A549 (cell line): ENCODE data around the gene GOSR2. TPM values are rescaled to one million over a fixed set of nuclear protein-coding genes. Genes with fewer than 3 reads are reported as not detected.

Experiments used
- ATAC-seq, 2 experiments: fragments of 200-7000 bp in 1 of 2; fragments of >200 bp in 1 of 2; cut with Nextera tagmentation in 1 of 2; cut with Tn5 transposase in 1 of 2; 3 replicates each; pipeline versions ENCODE4 v1.8.0 to v1.9.1; 2018 to 2020; ENCODE audit warnings: mild to moderate bottlenecking in 1 of 2, moderate library complexity in 1 of 2
- CTCF ChIA-PET: fragments of 300-600 bp; sonication (Branson Sonifier 250); formaldehyde crosslinking; extraction: SDS; loops from one replicate; lab custom pipeline; 2021; ENCODE audit warnings: antibody characterized with exemption, inconsistent platforms; lab: Yijun Ruan, JAX
- POLR2A ChIA-PET: fragments of 350-600 bp; formaldehyde crosslinking; extraction: SDS; loops from one replicate; lab custom pipeline; 2021; ENCODE audit warnings: antibody characterized with exemption, inconsistent platforms; lab: Yijun Ruan, JAX
- DNase-seq, 2 experiments: peaks; one replicate each; pipeline versions ENCODE4 v3.0.0 to v3.0.0-alpha.2; 2011 to 2016; ENCODE audit warnings: low read depth in 1 of 2, low spot score in 1 of 2
- FAIRE-seq: peaks from 2 replicates; lab custom pipeline; 2011; peaks lifted over from hg19 to GRCh38; lab: Jason Lieb, UNC
- H3K27ac ChIP-seq, 2 experiments: fragments of >200 bp; sonication (Bioruptor Twin); formaldehyde crosslinking; 3 replicates each; pipeline ENCODE4 v1.5.1; 2016 to 2017
- H3K4me1 ChIP-seq: fragments of >200 bp; sonication (Bioruptor Twin); formaldehyde crosslinking; 3 replicates; pipeline ENCODE4 v1.6.1; 2016
- H3K4me2 ChIP-seq: fragments of >200 bp; sonication (Bioruptor Twin); formaldehyde crosslinking; 3 replicates; pipeline ENCODE4 v1.6.1; 2016
- H3K4me3 ChIP-seq: fragments of >200 bp; sonication (Bioruptor Twin); formaldehyde crosslinking; 3 replicates; pipeline ENCODE4 v1.5.1; 2016
- H3K9me3 ChIP-seq: fragments of >200 bp; sonication (Bioruptor Twin); formaldehyde crosslinking; 3 replicates; pipeline ENCODE4 v1.6.1; 2016
- CBX2 ChIP-seq: fragments of 200-600 bp; sonication (generic); IDR thresholded peaks from 2 replicates; pipeline ENCODE4 v1.6.1; 2016; ENCODE audit warnings: low read depth, mild to moderate bottlenecking, borderline replicate concordance
- CBX8 ChIP-seq: fragments of 200-600 bp; sonication (generic); IDR thresholded peaks from 2 replicates; pipeline ENCODE4 v1.6.1; 2016
- CHD2 ChIP-seq: fragments of 150-350 bp; IDR thresholded peaks from 2 replicates; pipeline ENCODE4 v1.6.1; 2014; ENCODE audit warnings: low read length; ENCODE audit not compliant: partially characterized antibody
- E2F6 ChIP-seq: IDR thresholded peaks from 2 replicates; pipeline ENCODE4 v1.6.1; 2012; ENCODE audit warnings: low read depth, borderline replicate concordance
- EHF ChIP-seq: fragments of 250-450 bp; sonication (Bioruptor Pico); IDR thresholded peaks from 2 replicates; pipeline ENCODE4 v1.5.0; 2020; ENCODE audit warnings: mild to moderate bottlenecking
- ELK1 ChIP-seq: fragments of 150-350 bp; IDR thresholded peaks from 2 replicates; pipeline ENCODE4 v1.6.1; 2014; ENCODE audit warnings: low read depth, mild to moderate bottlenecking, low read length
- ESRRA ChIP-seq: fragments of 150-350 bp; IDR thresholded peaks from 2 replicates; pipeline ENCODE4 v1.6.1; 2014; ENCODE audit warnings: mild to moderate bottlenecking, low read length, borderline replicate concordance
- FOSB ChIP-seq: fragments of 250-450 bp; sonication (Bioruptor Pico); IDR thresholded peaks from 2 replicates; pipeline ENCODE4 v1.5.0; 2020; ENCODE audit warnings: mild to moderate bottlenecking, moderate library complexity
- GATA3 ChIP-seq: IDR thresholded peaks from 2 replicates; pipeline ENCODE4 v1.6.1; 2012; ENCODE audit warnings: borderline replicate concordance
- HEYL ChIP-seq: fragments of 250-450 bp; sonication (Bioruptor Pico); IDR thresholded peaks from 2 replicates; pipeline ENCODE4 v1.8.0; 2021; ENCODE audit warnings: mild to moderate bottlenecking, moderate library complexity
- HOXA7 ChIP-seq: fragments of 250-450 bp; sonication (Bioruptor Pico); IDR thresholded peaks from 2 replicates; pipeline ENCODE4 v1.5.0; 2020; ENCODE audit warnings: mild to moderate bottlenecking, moderate library complexity
- HOXB5 ChIP-seq: fragments of 250-450 bp; sonication (Bioruptor Pico); IDR thresholded peaks from 2 replicates; pipeline ENCODE4 v1.5.0; 2020; ENCODE audit warnings: mild to moderate bottlenecking, moderate library complexity
- MAX ChIP-seq: IDR thresholded peaks from 2 replicates; pipeline ENCODE4 v1.6.1; 2012
- MAZ ChIP-seq: fragments of 150-350 bp; IDR thresholded peaks from 2 replicates; pipeline ENCODE4 v1.6.1; 2014; ENCODE audit warnings: antibody characterized with exemption, low read depth, low read length, borderline replicate concordance
- NPAS2 ChIP-seq: fragments of 250-450 bp; sonication (Bioruptor Pico); IDR thresholded peaks from 2 replicates; pipeline ENCODE4 v1.8.0; 2022; ENCODE audit warnings: mild to moderate bottlenecking, moderate library complexity, borderline replicate concordance
- PBX3 ChIP-seq: IDR thresholded peaks from 2 replicates; pipeline ENCODE4 v1.6.1; 2012
- PHF8 ChIP-seq: fragments of 200-600 bp; sonication (generic); IDR thresholded peaks from 2 replicates; pipeline ENCODE4 v1.6.1; 2016; ENCODE audit warnings: low read depth, mild to moderate bottlenecking, antibody characterized with exemption, moderate library complexity, borderline replicate concordance
- POLR2A ChIP-seq: IDR thresholded peaks from 2 replicates; pipeline ENCODE4 v1.6.1; 2012; ENCODE audit warnings: mild to moderate bottlenecking, low read length
- RAD21 ChIP-seq, 2 experiments: fragments of >200 bp in 1 of 2; sonication (Bioruptor Twin) in 1 of 2; formaldehyde crosslinking in 1 of 2; IDR thresholded peaks in 1 of 2; conservative IDR thresholded peaks in 1 of 2; 2 replicates in 1 of 2; 3 replicates in 1 of 2; pipeline ENCODE4 v1.6.1; 2012 to 2018; ENCODE audit warnings: inconsistent platforms in 1 of 2
- REST ChIP-seq: fragments of 200-600 bp; sonication (generic); IDR thresholded peaks from 2 replicates; pipeline ENCODE4 v1.6.1; 2016; ENCODE audit warnings: antibody characterized with exemption, mild to moderate bottlenecking, moderate library complexity
- TP53 ChIP-seq: fragments of 250-450 bp; sonication (Bioruptor Pico); IDR thresholded peaks from 2 replicates; pipeline ENCODE4 v1.5.0; 2021; ENCODE audit warnings: mild to moderate bottlenecking, moderate library complexity
- WGBS: methylation state at CpG from one replicate; pipeline ENCODE4 v1.1.6; 2017; ENCODE audit errors: missing lambda C conversion rate; 5-methylcytosine and 5-hydroxymethylcytosine counted together
- polyA plus RNA-seq, 4 experiments: library from polyadenylated mRNA; depleted of rRNA in 3 of 4; stranded (reverse); fragments of >200 nt; fragmentation: RNase III in 1 of 4; extraction: RNeasy Plus Mini Kit Qiagen cat#74134 plus additional on column Dnase treatment in 1 of 4; gene quantifications; 2 replicates in 3 of 4; 3 replicates in 1 of 4; pipeline ENCODE4 v1.2.3, GENCODE V29; 2011 to 2017

The GOSR2 gene
- polyA plus RNA-seq, 2 of the 4 experiments (the other 2 are of a cell fraction) = 36.9 to 68.3 TPM

- FAIRE-seq = no peak
- no peak overlapping the region for H3K4me2 ChIP-seq
- CTCF ChIA-PET = interaction anchor here (1.0 to 1.7 kb wide), 4 partner anchors 12 to 46 kb away, joined by 3 to 5 read pairs (median 4); no protein-coding TSS in a partner anchor
- no peak for TF ChIP-seq CBX2
- no peaks in the 10 kb centered on the region for H3K9me3 ChIP-seq
- no peak overlapping the region for H3K27ac ChIP-seq
- peak; percentile 10 to 23; a peak in 3 of 6 replicates for ATAC-seq
- 33% methylated on average over 1 of the region's 1 CpG for WGBS
- no peak overlapping the region for H3K4me3 ChIP-seq
- no peaks in the 10 kb centered on the region for H3K4me1 ChIP-seq
- DNase-seq = no peak
- POLR2A ChIA-PET = no interaction called here
These were observed 34.2 kb upstream of the GOSR2 start for GRCh38 chr17:46888727-46889126.

GRCh38 chr17:46889519-46889918 lies 33.4 kb upstream of the GOSR2 start:
- ChIA-PET POLR2A (no interaction called here), CTCF (interaction anchor here (0.6 to 1.2 kb wide), 3 partner anchors 20 to 80 kb away, joined by 3 to 5 read pairs (median 3); no protein-coding TSS in a partner anchor)
- H3K4me1 ChIP-seq = no peaks in the 10 kb centered on the region
- no peak overlapping the region for H3K27ac ChIP-seq
- H3K4me2 ChIP-seq = no peak overlapping the region
- DNase-seq (no peak), FAIRE-seq (no peak), ATAC-seq (no peak)
- H3K9me3 ChIP-seq = no peaks in the 10 kb centered on the region
- H3K4me3 ChIP-seq = no peak overlapping the region
- 44% methylated on average over 4 of the region's 4 CpGs for WGBS
- no peak for TF ChIP-seq REST
- TF ChIP-seq TP53 (CRISPR knock-in tag) = no peak
- no peak for TF ChIP-seq E2F6
- no peak for TF ChIP-seq FOSB
- no peak for TF ChIP-seq ESRRA
- TF ChIP-seq POLR2A = no peak
- no peak for TF ChIP-seq HOXA7 (CRISPR knock-in tag)
- TF ChIP-seq PBX3 = no peak
- no peak for TF ChIP-seq RAD21 (conservative IDR thresholded peaks at IDR 0.05 in 1 of 2, IDR thresholded peaks at IDR 0.05 in 1 of 2)
- TF ChIP-seq MAX = no peak
- no peak for TF ChIP-seq CBX8
- no peak for TF ChIP-seq HEYL (CRISPR knock-in tag)
- no peak for TF ChIP-seq HOXB5
- TF ChIP-seq NPAS2 (CRISPR knock-in tag) = no peak
- no peak for TF ChIP-seq ELK1
- no peak for TF ChIP-seq GATA3
- no peak for TF ChIP-seq MAZ
- TF ChIP-seq CHD2 = no peak
- TF ChIP-seq EHF = no peak
- TF ChIP-seq PHF8 = no peak
